SU-DHL-6 (cell line): ENCODE data around the gene PPP6R2.

ENCODE experiments used
- EZH2phosphoT487 ChIP-seq: fragments of 200-600 bp; sonication (generic), shearing (Covaris generic); conservative IDR thresholded peaks from 2 replicates; pipeline ENCODE4 v1.6.1; 2018; ENCODE audit warnings: mild to moderate bottlenecking, antibody characterized with exemption, low read length, moderate library complexity, mixed read lengths
- TF ChIP-seq, protein P1 (sequence below): fragments of 200-600 bp; sonication (generic); IDR thresholded peaks from one replicate; pipeline ENCODE4 v1.5.1; 2017; ENCODE audit warnings: antibody characterized with exemption, mild to moderate bottlenecking, low read length, moderate library complexity; ENCODE audit not compliant: insufficient read depth, poor library complexity, severe bottlenecking

DNA sequence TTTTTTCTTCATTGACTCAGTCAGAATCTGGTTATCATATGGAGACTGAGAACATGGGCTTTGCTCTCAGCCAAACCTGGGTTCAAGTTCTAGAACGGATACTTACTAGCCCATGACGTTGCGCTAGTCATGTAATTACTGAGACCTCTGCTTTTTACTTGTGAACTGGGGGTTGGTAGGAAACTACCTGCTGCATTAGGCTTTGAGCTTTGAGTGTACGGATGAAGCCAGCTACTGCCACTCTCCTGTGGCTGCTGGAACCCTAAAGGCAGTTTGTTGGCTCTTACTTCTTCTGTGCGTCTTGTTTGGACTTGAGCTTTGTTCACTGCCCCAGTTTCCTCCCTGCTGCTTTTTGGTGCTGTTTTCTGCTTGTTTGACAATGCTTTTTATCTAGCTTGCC lies 18.1 kb downstream of the PPP6R2 start:
- no peak for TF ChIP-seq EZH2phosphoT487
- TF ChIP-seq, protein P1, sequence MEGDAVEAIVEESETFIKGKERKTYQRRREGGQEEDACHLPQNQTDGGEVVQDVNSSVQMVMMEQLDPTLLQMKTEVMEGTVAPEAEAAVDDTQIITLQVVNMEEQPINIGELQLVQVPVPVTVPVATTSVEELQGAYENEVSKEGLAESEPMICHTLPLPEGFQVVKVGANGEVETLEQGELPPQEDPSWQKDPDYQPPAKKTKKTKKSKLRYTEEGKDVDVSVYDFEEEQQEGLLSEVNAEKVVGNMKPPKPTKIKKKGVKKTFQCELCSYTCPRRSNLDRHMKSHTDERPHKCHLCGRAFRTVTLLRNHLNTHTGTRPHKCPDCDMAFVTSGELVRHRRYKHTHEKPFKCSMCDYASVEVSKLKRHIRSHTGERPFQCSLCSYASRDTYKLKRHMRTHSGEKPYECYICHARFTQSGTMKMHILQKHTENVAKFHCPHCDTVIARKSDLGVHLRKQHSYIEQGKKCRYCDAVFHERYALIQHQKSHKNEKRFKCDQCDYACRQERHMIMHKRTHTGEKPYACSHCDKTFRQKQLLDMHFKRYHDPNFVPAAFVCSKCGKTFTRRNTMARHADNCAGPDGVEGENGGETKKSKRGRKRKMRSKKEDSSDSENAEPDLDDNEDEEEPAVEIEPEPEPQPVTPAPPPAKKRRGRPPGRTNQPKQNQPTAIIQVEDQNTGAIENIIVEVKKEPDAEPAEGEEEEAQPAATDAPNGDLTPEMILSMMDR: no peak
